Stimulated activated naive B cell treated with anti-CD40 and anti-IgM and Interleukin-4, amounts not matched to agents 10 μg/mL and 1 μg/mL and 100 μg/mL, for 72 hours (primary cell): Measurements from ENCODE around the gene OR7A5.
A peak's percentile ranks its signal among the peaks of the same experiment; 100 is the strongest.
"Not testable (repeated sequence)": the region's sequence is repeated elsewhere in the genome, so short reads cannot be mapped to it uniquely, and the experiment has no call there.

Experiments
- ATAC-seq, 2 donors: fragments of 150-1000 bp; cut with Tn5 transposase; replicated peaks; 2 replicates each; pipeline ENCODE4 v1.10.0; 2021; ENCODE audit warnings: moderate library complexity in 1 of 2
- DNase-seq: peaks from one replicate; pipeline ENCODE4 v3.0.0; 2021
- H3K27ac Mint-ChIP-seq: one replicate; pipeline ENCODE4 v1.8.0; 2022; ENCODE audit warnings: mild to moderate bottlenecking, mixed read lengths
- H3K27me3 Mint-ChIP-seq, 2 donors: one replicate each; pipeline ENCODE4 v1.8.0; 2022; ENCODE audit warnings: mixed read lengths in 2 of 2
- H3K36me3 Mint-ChIP-seq, 2 donors: one replicate each; pipeline ENCODE4 v1.8.0; 2022; ENCODE audit warnings: mixed read lengths in 2 of 2, mild to moderate bottlenecking in 1 of 2
- H3K4me1 Mint-ChIP-seq, 2 donors: one replicate each; pipeline ENCODE4 v1.8.0; 2022; ENCODE audit warnings: mixed read lengths in 2 of 2, mild to moderate bottlenecking in 1 of 2
- H3K4me3 Mint-ChIP-seq, 2 donors: one replicate each; pipeline ENCODE4 v1.8.0; 2022; ENCODE audit warnings: mild to moderate bottlenecking in 2 of 2, mixed read lengths in 2 of 2, moderate library complexity in 1 of 2
- H3K9me3 Mint-ChIP-seq, 2 donors: one replicate each; pipeline ENCODE4 v1.8.0; 2022; ENCODE audit warnings: mixed read lengths in 2 of 2, mild to moderate bottlenecking in 1 of 2

Gene OR7A5

GRCh38 chr19:14779151-14779550, 55.8 kb downstream of the OR7A5 start:
- peaks cover 12 to 51% of the 10 kb centered on the region in 2 donors for H3K4me1 Mint-ChIP-seq
- no peaks in the 10 kb centered on the region for H3K9me3 Mint-ChIP-seq
- ATAC-seq (no peak), DNase-seq (no peak)
- H3K27ac Mint-ChIP-seq: no peak overlapping the region
- no peaks in the 10 kb centered on the region for H3K36me3 Mint-ChIP-seq
- peaks cover 3 to 7% of the 10 kb centered on the region in 2 donors for H3K27me3 Mint-ChIP-seq
- no peak overlapping the region for H3K4me3 Mint-ChIP-seq

- not testable (repeated sequence) for H3K36me3 Mint-ChIP-seq, H3K27ac Mint-ChIP-seq, DNase-seq, H3K9me3 Mint-ChIP-seq, ATAC-seq
- peaks cover 15 to 49% of the 10 kb centered on the region in 2 donors for H3K4me1 Mint-ChIP-seq
- H3K27me3 Mint-ChIP-seq: peaks cover 3 to 15% of the 10 kb centered on the region in 2 donors
- H3K4me3 Mint-ChIP-seq: peak within 1 kb of the TSS in 1 of 2 donors; percentile 25
These were observed 56.7 kb downstream of the OR7A5 start, which contains the start of gene ADGRE2 for GRCh38 chr19:14778110-14778845. TSS of gene ADGRE2 (minus strand) at chr19:14778560. CDS start at chr19:14776756, 1,804 bp downstream.

GRCh38 chr19:14777645-14778044, 57.3 kb downstream of the OR7A5 start:
- not testable (repeated sequence) for ATAC-seq, H3K36me3 Mint-ChIP-seq, DNase-seq, H3K27ac Mint-ChIP-seq, H3K9me3 Mint-ChIP-seq
- Mint-ChIP-seq H3K4me3 (peak overlapping the region in 1 of 2 donors; percentile 25), H3K27me3 (peaks cover 3 to 16% of the 10 kb centered on the region in 2 donors), H3K4me1 (peaks cover 13 to 45% of the 10 kb centered on the region in 2 donors)
